Natural killer cell (primary cell): Measurements from ENCODE around the gene KAZN. TPM values are rescaled to one million over a fixed set of nuclear protein-coding genes. Genes with fewer than 3 reads are reported as not detected.

Experiments
- ATAC-seq, 3 donors: fragments of 150-1000 bp in 2 of 3; fragments of 200-7000 bp in 1 of 3; cut with Tn5 transposase; 1 replicate in 1 of 3; 2 replicates in 2 of 3; pipeline ENCODE4 v1.10.0; 2021; ENCODE audit warnings: mild to moderate bottlenecking in 2 of 3, moderate library complexity in 2 of 3
- DNase-seq, 2 donors: peaks; one replicate each; pipeline versions ENCODE4 v3.0.0 to v3.0.0-alpha.2; 2013 to 2021; ENCODE audit warnings: mixed read lengths in 1 of 2
- H3K27ac ChIP-seq: one replicate; pipeline ENCODE4 v1.5.1; 2013; ENCODE audit warnings: mild to moderate bottlenecking, low read length
- H3K27me3 ChIP-seq: one replicate; pipeline ENCODE4 v1.6.1; 2013; ENCODE audit warnings: low read length; ENCODE audit not compliant: control insufficient read depth, insufficient read depth
- H3K36me3 ChIP-seq: one replicate; pipeline ENCODE4 v1.6.1; 2013; ENCODE audit warnings: low read length; ENCODE audit not compliant: control insufficient read depth, insufficient read depth
- H3K4me1 ChIP-seq: one replicate; pipeline ENCODE4 v1.6.1; 2013; ENCODE audit warnings: low read length; ENCODE audit not compliant: control insufficient read depth, insufficient read depth
- H3K4me3 ChIP-seq: one replicate; pipeline ENCODE4 v1.5.1; 2013; ENCODE audit warnings: low read length
- H3K9me3 ChIP-seq: one replicate; pipeline ENCODE4 v1.6.1; 2013; ENCODE audit warnings: low read length; ENCODE audit not compliant: control insufficient read depth, insufficient read depth
- H3K27ac Mint-ChIP-seq, 2 donors: one replicate each; pipeline ENCODE4 v1.8.0; 2022; ENCODE audit warnings: mild to moderate bottlenecking in 2 of 2, mixed read lengths in 2 of 2, moderate library complexity in 1 of 2
- H3K27me3 Mint-ChIP-seq, 2 donors: one replicate each; pipeline ENCODE4 v1.8.0; 2022; ENCODE audit warnings: low read depth in 2 of 2, mixed read lengths in 2 of 2
- H3K36me3 Mint-ChIP-seq: one replicate; pipeline ENCODE4 v1.8.0; 2022; ENCODE audit warnings: mixed read lengths
- H3K4me1 Mint-ChIP-seq, 2 donors: one replicate each; pipeline ENCODE4 v1.8.0; 2022; ENCODE audit warnings: mixed read lengths in 2 of 2
- H3K4me3 Mint-ChIP-seq: one replicate; pipeline ENCODE4 v1.8.0; 2022; ENCODE audit warnings: mild to moderate bottlenecking, moderate library complexity, mixed read lengths
- H3K9me3 Mint-ChIP-seq, 2 donors: one replicate each; pipeline ENCODE4 v1.8.0; 2022; ENCODE audit warnings: mixed read lengths in 2 of 2
- WGBS: methylation state at CpG from one replicate; pipeline ENCODE4 v1.1.7; 2013; ENCODE audit warnings: missing lambda C conversion rate; ENCODE audit not compliant: insufficient coverage; 5-methylcytosine and 5-hydroxymethylcytosine counted together
- intact Hi-C: fragments of 100-400 bp; cut with micrococcal nuclease; formaldehyde crosslinking; loops from one replicate; pipeline ENCODE4 v1.14.2; 2022
- total RNA-seq, 4 donors: library from RNA; stranded (reverse); fragments of 120-200 nt in 1 of 4; gene quantifications; one replicate each; pipeline versions ENCODE4 v1.2.3 to v1.2.4, GENCODE V29; 2013 to 2022
- TF ChIP-seq, protein P1 (sequence below): fragments of 200-600 bp; IDR thresholded peaks from one replicate; pipeline ENCODE4 v1.8.0; 2022; ENCODE audit warnings: antibody characterized with exemption

KAZN gene
- total RNA-seq, 3 donors from 2014 or later (not counting 1 experiment from before 2014, with no cell fraction given), result 1.2 to 2.0 (median 1.7) TPM

DNA sequence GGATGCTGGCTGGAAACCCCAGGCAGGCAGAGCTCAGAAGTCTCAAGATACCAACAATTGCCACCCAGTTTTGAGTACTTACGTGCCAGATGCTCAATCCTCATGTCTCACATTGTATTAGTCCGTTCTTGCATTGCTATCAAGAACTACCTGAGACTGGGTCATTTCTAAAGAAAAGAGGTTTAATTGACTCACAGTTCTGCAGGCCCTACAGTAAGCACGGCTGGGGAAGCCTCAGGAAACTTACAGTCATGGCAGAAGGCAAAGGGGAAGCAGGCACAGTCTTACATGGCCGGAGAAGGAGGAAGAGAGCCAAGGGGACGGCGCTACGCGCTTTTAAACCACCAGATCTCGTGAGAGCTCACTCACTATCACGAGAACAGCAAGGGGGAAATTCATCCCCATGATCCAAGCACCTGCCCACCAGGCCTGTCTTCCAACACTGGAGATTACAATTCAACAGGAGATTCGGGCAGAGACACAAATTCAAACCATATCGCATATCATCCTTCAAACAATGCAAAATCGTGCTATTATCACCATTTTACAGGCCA lies 58.0 kb downstream of the KAZN start:
- no peak overlapping the region for H3K27ac ChIP-seq
- TF ChIP-seq, protein P1, sequence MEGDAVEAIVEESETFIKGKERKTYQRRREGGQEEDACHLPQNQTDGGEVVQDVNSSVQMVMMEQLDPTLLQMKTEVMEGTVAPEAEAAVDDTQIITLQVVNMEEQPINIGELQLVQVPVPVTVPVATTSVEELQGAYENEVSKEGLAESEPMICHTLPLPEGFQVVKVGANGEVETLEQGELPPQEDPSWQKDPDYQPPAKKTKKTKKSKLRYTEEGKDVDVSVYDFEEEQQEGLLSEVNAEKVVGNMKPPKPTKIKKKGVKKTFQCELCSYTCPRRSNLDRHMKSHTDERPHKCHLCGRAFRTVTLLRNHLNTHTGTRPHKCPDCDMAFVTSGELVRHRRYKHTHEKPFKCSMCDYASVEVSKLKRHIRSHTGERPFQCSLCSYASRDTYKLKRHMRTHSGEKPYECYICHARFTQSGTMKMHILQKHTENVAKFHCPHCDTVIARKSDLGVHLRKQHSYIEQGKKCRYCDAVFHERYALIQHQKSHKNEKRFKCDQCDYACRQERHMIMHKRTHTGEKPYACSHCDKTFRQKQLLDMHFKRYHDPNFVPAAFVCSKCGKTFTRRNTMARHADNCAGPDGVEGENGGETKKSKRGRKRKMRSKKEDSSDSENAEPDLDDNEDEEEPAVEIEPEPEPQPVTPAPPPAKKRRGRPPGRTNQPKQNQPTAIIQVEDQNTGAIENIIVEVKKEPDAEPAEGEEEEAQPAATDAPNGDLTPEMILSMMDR, result no peak
- H3K9me3 ChIP-seq, result no peaks in the 10 kb centered on the region
- no peaks in the 10 kb centered on the region for H3K4me1 ChIP-seq
- ATAC-seq (no peak), DNase-seq (no peak)
- Mint-ChIP-seq H3K4me1 (no peaks in the 10 kb centered on the region), H3K27me3 (peaks cover 9 to 17% of the 10 kb centered on the region in 2 donors), H3K27ac (no peak overlapping the region), H3K9me3 (no peaks in the 10 kb centered on the region), H3K4me3 (no peak overlapping the region), H3K36me3 (no peaks in the 10 kb centered on the region)
- H3K36me3 ChIP-seq, result no peaks in the 10 kb centered on the region
- intact Hi-C loops, result no loop called here
- H3K27me3 ChIP-seq, result no peaks in the 10 kb centered on the region
- H3K4me3 ChIP-seq, result no peak overlapping the region
- 91% methylated on average over 13 of the region's 13 CpGs for WGBS

GRCh38 chr1:14658642-14659041 lies 60.2 kb downstream of the KAZN start:
- no peak for DNase-seq
- H3K9me3 Mint-ChIP-seq, result no peaks in the 10 kb centered on the region
- no peaks in the 10 kb centered on the region for H3K4me1 Mint-ChIP-seq
- H3K27me3 Mint-ChIP-seq, result peaks cover 9 to 17% of the 10 kb centered on the region in 2 donors
- Histone ChIP-seq H3K27ac (no peak overlapping the region), H3K9me3 (no peaks in the 10 kb centered on the region), H3K4me3 (no peak overlapping the region), H3K27me3 (no peaks in the 10 kb centered on the region), H3K36me3 (no peaks in the 10 kb centered on the region), H3K4me1 (no peaks in the 10 kb centered on the region)
- H3K4me3 Mint-ChIP-seq, result no peak overlapping the region
- no peak overlapping the region for H3K27ac Mint-ChIP-seq
- ATAC-seq, result no peak
- 86% methylated on average over 6 of the region's 6 CpGs for WGBS
- TF ChIP-seq, protein P1, result no peak
- H3K36me3 Mint-ChIP-seq, result no peaks in the 10 kb centered on the region
- intact Hi-C loops, result no loop called here

- intact Hi-C loops, result no loop called here
- TF ChIP-seq, protein P1, result no peak
- H3K27ac Mint-ChIP-seq, result no peak overlapping the region
- no peaks in the 10 kb centered on the region for H3K4me1 Mint-ChIP-seq
- Histone ChIP-seq H3K36me3 (no peaks in the 10 kb centered on the region), H3K4me3 (no peak overlapping the region), H3K4me1 (no peaks in the 10 kb centered on the region), H3K9me3 (no peaks in the 10 kb centered on the region), H3K27me3 (no peaks in the 10 kb centered on the region), H3K27ac (no peak overlapping the region)
- no peaks in the 10 kb centered on the region for H3K36me3 Mint-ChIP-seq
- no peak overlapping the region for H3K4me3 Mint-ChIP-seq
- H3K9me3 Mint-ChIP-seq, result no peaks in the 10 kb centered on the region
- ATAC-seq (no peak), DNase-seq (no peak)
- WGBS, result 96% methylated on average over 11 of the region's 11 CpGs
- peaks cover 9 to 17% of the 10 kb centered on the region in 2 donors for H3K27me3 Mint-ChIP-seq
Measured at GRCh38 chr1:14659913-14660312, 61.4 kb downstream of the KAZN start.

GRCh38 chr1:14660801-14661200 lies 62.3 kb downstream of the KAZN start:
- no peaks in the 10 kb centered on the region for H3K9me3 ChIP-seq
- DNase-seq (no peak), ATAC-seq (no peak)
- 15% methylated on average over 8 of the region's 8 CpGs for WGBS
- intact Hi-C loops, result no loop called here
- H3K4me3 ChIP-seq, result no peak overlapping the region
- Mint-ChIP-seq H3K4me3 (no peak overlapping the region), H3K27ac (no peak overlapping the region), H3K27me3 (peaks cover 9 to 17% of the 10 kb centered on the region in 2 donors), H3K36me3 (no peaks in the 10 kb centered on the region), H3K9me3 (no peaks in the 10 kb centered on the region), H3K4me1 (no peaks in the 10 kb centered on the region)
- TF ChIP-seq, protein P1, result no peak
- no peaks in the 10 kb centered on the region for H3K36me3 ChIP-seq
- no peak overlapping the region for H3K27ac ChIP-seq
- no peaks in the 10 kb centered on the region for H3K4me1 ChIP-seq
- H3K27me3 ChIP-seq, result no peaks in the 10 kb centered on the region
